Esophagus squamous epithelium (tissue), 4 donors: ENCODE measurements around the gene TPI1.

Experiments
- POLR2A ChIP-seq, 4 donors: fragments of 450-650 bp; IDR thresholded peaks; one replicate each; pipeline ENCODE4 v1.6.1; 2017; ENCODE audit warnings: antibody characterized with exemption in 4 of 4, mild to moderate bottlenecking in 4 of 4, moderate library complexity in 3 of 4
- TF ChIP-seq, protein P1 (sequence below), 6 experiments: fragments of 450-650 bp in 4 of 6; fragments of 200-600 bp in 2 of 6; sonication (generic) in 2 of 6; IDR thresholded peaks; one replicate each; pipeline ENCODE4 v1.5.1; 2016 to 2019; ENCODE audit warnings: antibody characterized with exemption in 6 of 6, mild to moderate bottlenecking in 4 of 6, moderate library complexity in 4 of 6

DNA sequence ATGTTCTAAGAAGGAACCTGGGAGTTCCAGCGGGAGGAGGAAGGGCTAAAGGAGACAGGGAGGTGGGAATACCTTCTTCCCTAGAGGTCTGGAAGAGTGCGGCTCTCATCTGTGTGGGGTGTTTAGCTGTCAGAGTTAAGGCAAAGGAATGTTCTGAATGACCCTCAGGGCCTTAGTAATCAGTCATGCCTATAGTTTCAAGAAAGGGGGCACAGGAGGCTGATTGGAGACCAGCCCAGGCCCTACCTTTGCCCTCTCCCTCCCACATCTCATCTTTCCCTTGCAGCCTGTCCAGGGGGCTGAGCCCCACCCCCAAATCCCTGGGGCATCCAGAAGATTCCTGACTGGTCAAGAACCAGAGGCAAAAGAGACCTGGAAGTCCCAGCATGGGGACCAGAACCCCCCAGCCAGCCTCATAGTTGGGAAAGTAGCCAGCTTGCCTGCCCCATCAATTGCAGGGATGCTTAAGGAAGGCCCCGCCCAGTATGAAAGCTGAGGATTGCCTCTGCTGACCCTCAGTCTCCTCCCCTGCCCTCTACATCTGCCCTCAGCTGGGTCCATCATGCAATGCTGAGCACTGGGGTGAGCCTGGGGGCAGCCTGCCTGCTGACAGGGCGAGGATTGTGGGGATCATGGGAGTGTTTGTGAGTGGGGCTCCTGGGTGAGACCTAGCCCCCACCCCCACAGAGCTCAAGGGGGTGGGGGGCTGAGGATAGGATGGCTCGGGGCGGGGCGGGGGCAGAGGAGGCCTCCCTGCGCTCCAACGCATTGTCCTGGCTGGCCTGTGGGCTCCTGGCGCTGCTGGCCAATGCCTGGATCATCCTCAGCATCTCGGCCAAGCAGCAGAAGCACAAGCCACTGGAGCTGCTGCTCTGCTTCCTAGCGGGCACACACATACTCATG is 43.9 kb upstream of the TPI1 start:
- TF ChIP-seq, protein P1, sequence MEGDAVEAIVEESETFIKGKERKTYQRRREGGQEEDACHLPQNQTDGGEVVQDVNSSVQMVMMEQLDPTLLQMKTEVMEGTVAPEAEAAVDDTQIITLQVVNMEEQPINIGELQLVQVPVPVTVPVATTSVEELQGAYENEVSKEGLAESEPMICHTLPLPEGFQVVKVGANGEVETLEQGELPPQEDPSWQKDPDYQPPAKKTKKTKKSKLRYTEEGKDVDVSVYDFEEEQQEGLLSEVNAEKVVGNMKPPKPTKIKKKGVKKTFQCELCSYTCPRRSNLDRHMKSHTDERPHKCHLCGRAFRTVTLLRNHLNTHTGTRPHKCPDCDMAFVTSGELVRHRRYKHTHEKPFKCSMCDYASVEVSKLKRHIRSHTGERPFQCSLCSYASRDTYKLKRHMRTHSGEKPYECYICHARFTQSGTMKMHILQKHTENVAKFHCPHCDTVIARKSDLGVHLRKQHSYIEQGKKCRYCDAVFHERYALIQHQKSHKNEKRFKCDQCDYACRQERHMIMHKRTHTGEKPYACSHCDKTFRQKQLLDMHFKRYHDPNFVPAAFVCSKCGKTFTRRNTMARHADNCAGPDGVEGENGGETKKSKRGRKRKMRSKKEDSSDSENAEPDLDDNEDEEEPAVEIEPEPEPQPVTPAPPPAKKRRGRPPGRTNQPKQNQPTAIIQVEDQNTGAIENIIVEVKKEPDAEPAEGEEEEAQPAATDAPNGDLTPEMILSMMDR (IDR thresholded peaks at IDR 0.05), result no peak
- TF ChIP-seq POLR2A (IDR thresholded peaks at IDR 0.05), result no peak
